GM18909 (cell line): ENCODE data around the gene OLIG3.

Source experiments
- ATAC-seq: cut with Tn5 transposase; IDR thresholded peaks from one replicate; pipeline ENCODE4 v1.9.1; 2021; ENCODE audit warnings: mild to moderate bottlenecking; ENCODE audit not compliant: unreplicated experiment, poor library complexity

The OLIG3 gene

GRCh38 chr6:137494281-137494987 lies at the start of gene OLIG3:
TSS of gene OLIG3 (minus strand) at chr6:137494394. CDS start at chr6:137494170, 224 bp downstream.
- no peak for ATAC-seq

- ATAC-seq = no peak
Observed at GRCh38 chr6:137543114-137543513, 48.9 kb upstream of the OLIG3 start.

- ATAC-seq = no peak
Observed at GRCh38 chr6:137542713-137543112, 48.5 kb upstream of the OLIG3 start.

GRCh38 chr6:137541534-137542063 lies 47.4 kb upstream of the OLIG3 start:
- ATAC-seq = no peak

- ATAC-seq = no peak
Observed at GRCh38 chr6:137536104-137536773, 42.0 kb upstream of the OLIG3 start.

- ATAC-seq = no peak
Observed at GRCh38 chr6:137531376-137532092, 37.3 kb upstream of the OLIG3 start.

GRCh38 chr6:137530404-137530803 lies 36.2 kb upstream of the OLIG3 start:
- ATAC-seq = no peak

- no peak for ATAC-seq
Observed at GRCh38 chr6:137522831-137523230, 28.6 kb upstream of the OLIG3 start.

GRCh38 chr6:137522198-137522798 lies 28.1 kb upstream of the OLIG3 start:
- no peak for ATAC-seq

GRCh38 chr6:137520520-137520919 lies 26.3 kb upstream of the OLIG3 start:
- no peak for ATAC-seq

- ATAC-seq = no peak
Observed at GRCh38 chr6:137519629-137520176, 25.5 kb upstream of the OLIG3 start.

GRCh38 chr6:137518386-137518983 lies 24.3 kb upstream of the OLIG3 start:
- ATAC-seq = no peak

- no peak for ATAC-seq
Observed at GRCh38 chr6:137514418-137514817, 20.2 kb upstream of the OLIG3 start.

- no peak for ATAC-seq
Observed at GRCh38 chr6:137512757-137513605, 18.8 kb upstream of the OLIG3 start.

GRCh38 chr6:137510923-137511322 lies 16.7 kb upstream of the OLIG3 start:
- ATAC-seq = no peak

GRCh38 chr6:137498481-137499190 lies 4.4 kb upstream of the OLIG3 start:
- no peak for ATAC-seq

GRCh38 chr6:137497721-137498463 lies 3.7 kb upstream of the OLIG3 start:
- no peak for ATAC-seq
